ENCODE measurements around the gene TSSK6.
"Not testable (repeated sequence)": the region's sequence is repeated elsewhere in the genome, so short reads cannot be mapped to it uniquely, and the experiment has no call there.

TSSK6 gene

DNA sequence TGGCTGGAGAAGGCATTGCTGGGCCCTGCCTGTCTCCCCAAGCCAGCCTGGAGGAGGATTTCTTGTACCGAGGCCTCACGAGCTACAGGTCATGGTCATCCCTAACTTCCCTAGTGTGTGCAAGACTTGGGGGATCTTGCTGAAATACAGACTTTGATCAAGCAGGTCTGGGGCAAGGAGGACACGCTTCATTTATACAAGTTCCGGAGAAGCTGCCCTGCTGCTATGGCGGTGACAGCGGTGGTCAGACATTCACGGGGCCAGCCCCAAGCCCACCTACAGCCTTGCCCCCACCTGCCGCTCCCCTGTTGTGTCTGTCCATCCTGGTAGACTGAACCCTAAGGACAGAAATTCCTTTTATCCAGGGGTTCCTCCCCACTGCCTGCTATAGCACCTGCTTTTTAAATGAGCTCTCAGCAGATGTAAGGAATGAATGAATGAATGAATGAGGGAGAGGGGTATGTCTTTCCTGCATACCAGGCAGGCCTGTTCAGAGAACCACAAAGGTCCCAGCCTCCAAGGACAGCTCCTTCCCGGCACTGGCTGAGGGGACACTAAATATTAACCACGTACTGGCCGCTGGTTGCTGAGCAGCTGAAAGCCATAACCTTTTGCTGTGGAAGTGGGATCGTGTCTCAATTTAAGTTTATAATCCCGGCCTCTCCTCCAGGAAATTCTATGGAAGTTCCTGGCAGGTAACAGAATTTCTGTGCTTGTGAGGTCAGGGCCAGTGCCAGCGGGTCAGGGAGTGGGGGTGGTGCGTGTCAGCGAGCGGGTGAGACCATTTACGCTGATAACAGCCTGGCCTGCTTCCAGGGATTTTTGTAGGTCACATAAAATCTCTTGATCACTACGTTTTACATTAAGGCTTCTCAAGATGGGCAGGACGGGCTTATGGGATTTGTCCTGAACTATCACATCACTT lies 27.1 kb downstream of the TSSK6 start:
- DNase-seq (ENCODE audit: low read depth in 2 of 2): no peak

DNA sequence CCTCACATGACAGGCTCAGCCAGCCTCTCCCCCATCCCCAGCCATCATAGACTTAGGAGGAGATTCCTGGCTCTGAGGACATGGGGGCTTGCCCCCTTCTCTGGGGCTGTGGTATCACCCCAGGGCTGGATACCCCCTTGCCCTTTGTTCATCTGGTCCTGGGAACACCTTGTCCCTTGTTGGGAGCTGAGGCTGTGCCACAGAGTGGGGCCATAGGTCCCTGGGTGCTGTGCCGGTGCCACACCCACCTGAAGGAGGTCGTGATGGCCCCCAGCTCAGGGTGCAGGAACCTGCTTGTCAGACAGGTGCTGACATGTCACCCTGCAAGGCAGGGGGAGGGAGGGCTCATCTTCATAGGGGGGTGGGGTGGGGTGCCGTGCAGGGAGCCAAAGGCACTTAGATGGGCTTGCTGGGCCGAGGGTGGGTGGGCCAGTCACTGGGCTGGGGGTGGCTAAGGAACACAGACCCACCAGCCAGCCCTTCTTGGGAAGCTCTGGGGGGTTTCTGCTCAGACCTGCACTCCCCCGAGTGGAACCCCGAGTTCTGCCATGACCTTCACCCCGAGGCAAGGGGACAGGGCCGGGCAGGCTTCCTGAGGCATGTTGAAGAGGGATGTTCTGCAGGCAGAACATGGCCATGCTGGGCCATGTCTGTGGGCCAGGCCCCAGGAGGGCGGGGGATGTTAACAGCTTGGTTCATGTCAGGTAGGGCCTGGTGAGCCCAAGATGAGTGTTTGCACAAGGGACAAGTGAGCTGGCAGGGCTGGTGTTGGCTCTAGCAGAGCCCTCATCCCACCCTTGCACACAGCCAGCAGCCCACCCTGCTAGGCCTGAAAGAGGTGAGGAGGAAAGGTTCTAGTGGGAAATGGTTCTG lies 28.0 kb downstream of the TSSK6 start:
- no peak for DNase-seq (ENCODE audit: low read depth in 2 of 2)

DNA sequence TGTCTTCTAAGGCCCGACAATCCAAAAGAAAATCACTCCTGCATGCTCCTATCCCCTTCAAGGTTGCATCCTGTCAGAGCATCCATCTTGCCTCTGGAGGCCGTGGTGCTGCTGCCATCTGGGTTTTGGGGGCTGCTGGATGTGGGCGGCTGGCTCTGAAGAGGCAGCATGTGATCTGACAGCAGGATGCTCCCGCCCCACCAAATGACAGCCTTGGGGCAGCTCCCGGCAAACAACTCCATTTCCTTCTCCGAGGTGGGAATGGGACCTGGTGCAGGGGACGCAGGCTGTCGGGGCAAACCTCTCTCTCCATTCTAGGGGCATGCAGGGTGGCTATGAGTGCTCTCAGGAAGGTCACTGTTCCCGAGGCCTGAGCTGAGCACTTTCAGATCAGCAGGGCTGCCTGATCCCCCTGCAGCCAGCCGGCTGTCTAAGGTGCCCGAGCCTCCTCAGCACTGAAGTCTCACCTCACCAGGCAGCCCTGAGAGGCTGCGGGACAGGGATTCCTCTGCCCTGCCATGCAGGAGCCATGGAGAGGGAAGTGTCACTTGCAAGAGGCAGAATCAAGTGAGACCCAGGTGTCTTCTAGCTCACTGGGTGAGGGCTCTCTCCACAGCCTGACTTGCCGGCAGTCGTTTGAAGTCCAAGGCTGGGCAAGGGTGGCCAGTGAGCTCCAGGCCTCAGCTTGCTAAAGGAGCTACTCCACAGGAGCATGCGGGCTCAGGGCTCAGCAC lies 28.8 kb downstream of the TSSK6 start:
- DNase-seq (ENCODE audit: low read depth in 2 of 2): no peak

DNA sequence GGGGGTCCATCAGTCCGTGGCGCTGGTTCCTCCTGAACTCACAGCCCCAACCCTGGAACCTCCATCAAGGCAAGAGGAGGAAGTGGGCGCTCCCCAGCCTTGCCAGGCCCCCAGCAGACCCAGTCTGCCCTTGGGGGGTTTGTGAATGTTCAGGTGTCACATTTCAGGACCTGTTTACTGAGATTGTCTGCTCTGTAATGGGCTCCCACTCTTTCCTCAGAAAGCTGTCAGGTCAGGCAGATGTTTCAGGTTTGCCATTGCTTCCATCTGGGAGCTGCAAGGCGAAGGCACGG lies 29.4 kb downstream of the TSSK6 start:
- no peak for DNase-seq (ENCODE audit: low read depth in 2 of 2)

GRCh38 chr19:19485161-19485997 lies 30.0 kb downstream of the TSSK6 start:
- no peak for DNase-seq (ENCODE audit: low read depth in 2 of 2)

DNA sequence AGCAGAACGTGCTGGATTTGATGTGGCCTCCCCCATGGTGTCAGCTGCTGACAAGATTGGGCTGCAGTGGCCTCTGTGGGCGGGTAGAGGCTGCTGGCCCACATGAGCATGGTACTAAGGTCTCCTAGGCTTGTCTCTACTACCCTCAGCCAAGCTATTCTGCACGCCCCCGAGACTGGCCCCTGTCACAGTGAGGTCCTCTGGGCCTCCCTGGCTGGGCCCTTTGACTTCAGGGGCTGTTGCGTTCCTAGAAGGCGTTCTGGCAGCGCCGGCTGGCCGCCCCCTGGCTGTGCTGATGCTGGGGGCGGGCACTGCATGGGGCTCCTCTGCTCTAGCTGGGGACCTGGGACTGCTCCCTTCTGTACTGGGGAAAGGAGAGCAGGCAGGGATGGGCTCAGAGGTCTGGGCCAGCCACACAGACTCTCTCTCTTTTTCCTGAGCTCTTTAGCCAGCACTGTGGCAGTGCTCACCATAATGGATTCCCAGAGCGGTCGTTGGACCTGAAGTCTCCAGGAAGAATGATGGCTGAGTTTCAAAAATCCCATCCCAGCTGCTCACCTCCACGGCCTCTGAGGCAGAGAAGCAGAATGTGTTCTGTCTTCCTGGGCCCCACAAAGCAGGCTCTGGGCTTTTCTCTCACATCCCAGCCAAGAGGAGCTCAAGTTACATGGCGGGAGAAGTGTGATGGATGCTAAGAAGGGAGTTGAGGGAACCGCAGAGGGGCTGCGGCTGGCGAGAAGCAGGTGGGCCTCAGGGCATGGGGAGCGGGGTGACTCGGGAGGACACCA lies 32.3 kb downstream of the TSSK6 start:
- DNase-seq (ENCODE audit: low read depth in 2 of 2): no peak

DNA sequence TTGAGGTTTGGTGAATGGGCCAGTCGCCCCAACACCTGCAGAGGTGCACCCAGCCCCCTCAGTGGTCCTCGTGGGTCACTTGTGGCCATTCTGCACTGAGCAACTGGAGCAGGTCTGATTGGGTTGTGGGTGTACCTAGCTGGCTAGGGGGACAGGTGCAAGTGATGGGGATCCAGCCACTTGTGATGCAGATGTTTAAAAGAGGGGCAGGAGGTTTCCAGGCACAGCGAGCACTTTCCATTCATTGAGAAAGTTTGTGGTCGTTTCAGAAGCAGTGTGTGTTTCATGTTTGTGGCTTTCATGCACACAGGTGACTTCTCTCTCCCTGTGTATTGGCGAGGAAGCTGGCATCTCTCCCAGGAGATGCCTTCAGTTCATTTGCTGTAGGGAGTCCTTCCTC lies 34.7 kb downstream of the TSSK6 start:
- no peak for DNase-seq (ENCODE audit: low read depth in 2 of 2)

DNA sequence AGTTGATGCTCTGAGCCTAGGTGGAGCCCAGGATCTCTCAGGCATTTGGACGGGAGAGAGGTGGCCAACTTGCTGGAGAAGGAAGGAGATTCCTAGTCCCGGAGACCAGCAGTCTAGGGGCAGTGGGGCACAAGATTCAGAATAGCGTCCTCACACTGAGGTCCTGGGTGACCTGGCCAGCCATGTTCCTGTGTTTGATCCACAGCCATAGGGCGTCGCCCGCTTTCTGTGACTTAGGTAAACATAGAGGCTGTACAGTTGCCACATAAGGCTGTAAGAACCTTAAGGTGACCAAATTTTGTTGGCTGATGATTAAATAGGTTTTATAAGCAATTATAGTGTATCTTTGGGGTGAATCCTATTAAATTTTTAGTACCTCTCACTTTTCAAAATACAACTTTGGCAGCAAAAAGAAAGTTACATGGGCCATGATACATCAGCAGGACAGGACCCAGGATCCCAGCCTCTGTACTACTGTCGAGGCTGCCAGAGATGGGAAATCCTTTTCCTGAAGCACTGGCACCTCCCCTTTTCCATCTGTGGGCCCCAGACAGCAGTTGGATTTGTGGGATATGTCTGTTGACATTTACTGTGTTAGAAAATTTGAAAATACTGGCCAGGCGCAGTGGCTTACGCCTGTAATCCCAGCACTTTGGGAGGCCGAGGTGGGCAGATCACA lies 37.5 kb downstream of the TSSK6 start:
- no peak for DNase-seq (ENCODE audit: low read depth in 2 of 2)

DNA sequence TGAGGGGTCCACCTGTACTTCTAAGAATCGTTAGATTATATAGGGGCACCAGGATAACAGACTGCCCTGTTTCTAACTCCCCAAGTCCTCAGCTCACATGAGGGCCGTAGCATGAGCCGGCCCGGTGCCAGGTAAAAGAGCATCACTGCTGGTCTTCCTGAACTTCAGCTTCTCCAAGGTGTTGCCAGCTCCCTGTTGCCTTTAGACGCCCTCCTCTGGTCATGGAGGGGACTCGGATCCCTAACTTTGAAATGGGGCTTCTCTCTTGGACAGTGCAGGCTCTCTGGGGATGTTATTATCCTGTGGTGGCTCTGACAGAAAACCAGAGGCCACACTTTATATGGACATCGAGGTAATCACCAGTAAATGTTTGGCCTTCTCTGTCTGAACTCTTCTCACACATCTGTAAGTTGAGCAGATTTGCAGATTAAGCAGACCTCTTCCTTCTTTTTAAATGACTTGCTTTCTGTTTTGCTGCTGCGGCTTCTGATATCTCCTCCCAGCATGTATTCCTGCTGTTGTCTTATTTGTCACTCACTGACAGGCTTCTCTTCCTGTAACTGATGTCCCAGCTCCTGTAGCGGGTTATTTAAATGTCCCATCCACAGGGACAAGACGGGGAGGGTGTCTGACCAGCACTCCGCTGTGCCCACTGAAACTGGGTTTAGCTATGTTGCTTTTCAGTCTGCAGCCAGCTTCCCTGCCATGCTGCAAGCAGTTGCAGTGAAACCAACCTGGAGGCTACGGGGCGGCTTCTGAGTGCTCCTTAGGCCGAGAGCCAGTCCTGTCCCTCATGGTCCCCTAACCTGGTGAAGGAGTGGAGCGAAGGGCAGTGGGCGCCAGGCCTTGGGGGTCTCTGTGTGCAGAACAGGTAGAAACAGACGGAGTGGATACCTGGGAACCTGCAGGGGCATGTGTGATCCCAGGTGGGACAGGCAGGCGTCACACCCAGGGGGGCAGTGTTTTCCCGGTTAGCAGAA lies 39.2 kb downstream of the TSSK6 start:
- DNase-seq (ENCODE audit: low read depth in 2 of 2): no peak

GRCh38 chr19:19475015-19475765 lies 40.2 kb downstream of the TSSK6 start:
- DNase-seq (ENCODE audit: low read depth in 2 of 2): no peak

DNA sequence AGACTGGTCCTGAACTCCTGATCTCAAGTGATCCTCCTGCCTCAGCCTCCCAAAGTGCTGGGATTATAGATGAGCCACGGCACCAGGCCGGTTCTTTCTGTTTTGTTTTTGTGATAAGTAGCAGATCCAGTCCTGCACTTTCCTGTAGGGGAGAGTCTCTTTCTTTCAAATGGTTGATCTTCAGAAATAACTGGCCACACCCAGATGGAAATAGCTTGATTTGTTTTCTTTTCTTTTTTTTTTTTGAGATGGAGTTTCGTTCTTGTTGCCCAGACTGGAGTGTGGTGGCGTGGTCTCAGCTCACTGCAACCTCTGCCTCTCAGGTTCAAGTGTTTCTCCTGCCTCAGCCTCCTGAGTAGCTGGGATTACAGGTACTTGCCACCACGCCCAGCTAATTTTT lies 43.2 kb downstream of the TSSK6 start:
- DNase-seq (ENCODE audit: low read depth in 2 of 2): not testable (repeated sequence)

GRCh38 chr19:19471682-19472081 lies 43.7 kb downstream of the TSSK6 start:
- DNase-seq (ENCODE audit: low read depth in 2 of 2): no peak

- no peak for DNase-seq (ENCODE audit: low read depth in 2 of 2)
Observed at GRCh38 chr19:19470579-19470978, 44.8 kb downstream of the TSSK6 start.

GRCh38 chr19:19468424-19469050 lies 46.8 kb downstream of the TSSK6 start:
- no peak for DNase-seq (ENCODE audit: low read depth in 2 of 2)

DNA sequence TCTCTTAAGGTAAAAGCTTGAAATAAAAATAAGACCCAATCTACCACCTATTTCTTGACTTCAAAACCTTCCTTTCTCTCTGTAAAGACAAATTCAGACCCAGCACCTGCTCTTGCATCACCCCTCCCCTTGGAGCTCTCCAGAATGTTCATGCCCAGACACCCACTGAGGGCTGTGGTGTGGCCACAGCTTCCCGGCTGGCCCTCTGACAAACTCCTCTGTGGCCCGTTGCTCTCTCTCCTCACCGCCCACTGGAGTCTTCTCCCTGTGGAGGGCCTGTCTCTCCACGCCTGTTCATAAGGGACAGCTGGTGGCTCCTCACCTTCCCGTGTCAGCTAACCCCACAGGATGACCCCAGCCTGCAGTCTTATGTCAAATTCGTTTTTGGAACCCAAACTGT lies 49.1 kb downstream of the TSSK6 start:
- no peak for DNase-seq (ENCODE audit: low read depth in 2 of 2)

DNA sequence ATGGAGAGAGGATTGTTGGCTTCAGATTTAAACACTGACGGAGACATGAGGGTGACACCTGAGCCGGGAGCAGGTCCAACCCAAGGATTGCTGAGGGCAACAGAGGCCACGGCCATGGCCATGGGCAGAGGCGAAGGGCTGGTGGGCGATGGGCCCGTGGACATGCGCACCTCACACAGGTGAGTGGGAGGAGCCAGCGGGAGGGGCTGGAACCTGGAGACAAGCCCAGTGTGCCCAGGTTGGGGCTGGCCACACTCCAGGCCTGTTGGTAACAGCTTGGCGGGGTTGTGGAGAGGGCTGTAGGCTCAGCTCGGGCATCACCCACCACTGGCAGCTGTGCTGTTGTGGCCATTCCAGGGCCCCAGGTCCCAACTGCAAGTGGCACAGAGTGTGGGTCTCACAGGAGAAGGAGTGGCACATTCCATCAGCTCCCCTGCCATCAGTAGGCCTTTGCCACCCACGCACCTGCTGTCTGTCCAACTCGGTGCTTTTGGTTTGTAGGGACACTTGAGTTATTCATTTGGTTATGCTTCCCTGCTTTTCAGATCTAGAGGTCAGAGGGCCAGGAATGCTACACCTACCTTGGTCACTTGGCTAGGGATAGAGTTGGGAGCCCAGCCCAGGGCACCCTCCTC lies 49.8 kb downstream of the TSSK6 start:
- DNase-seq (ENCODE audit: low read depth in 2 of 2): no peak
